GM19328 (cell line): ENCODE data around the gene RAC2.
A peak's percentile ranks its signal among the peaks of the same experiment; 100 is the strongest.

Experiments used
- ATAC-seq: cut with Tn5 transposase; IDR thresholded peaks from one replicate; pipeline ENCODE4 v1.9.1; 2021; ENCODE audit warnings: mild to moderate bottlenecking, moderate library complexity; ENCODE audit not compliant: unreplicated experiment

Gene RAC2

DNA sequence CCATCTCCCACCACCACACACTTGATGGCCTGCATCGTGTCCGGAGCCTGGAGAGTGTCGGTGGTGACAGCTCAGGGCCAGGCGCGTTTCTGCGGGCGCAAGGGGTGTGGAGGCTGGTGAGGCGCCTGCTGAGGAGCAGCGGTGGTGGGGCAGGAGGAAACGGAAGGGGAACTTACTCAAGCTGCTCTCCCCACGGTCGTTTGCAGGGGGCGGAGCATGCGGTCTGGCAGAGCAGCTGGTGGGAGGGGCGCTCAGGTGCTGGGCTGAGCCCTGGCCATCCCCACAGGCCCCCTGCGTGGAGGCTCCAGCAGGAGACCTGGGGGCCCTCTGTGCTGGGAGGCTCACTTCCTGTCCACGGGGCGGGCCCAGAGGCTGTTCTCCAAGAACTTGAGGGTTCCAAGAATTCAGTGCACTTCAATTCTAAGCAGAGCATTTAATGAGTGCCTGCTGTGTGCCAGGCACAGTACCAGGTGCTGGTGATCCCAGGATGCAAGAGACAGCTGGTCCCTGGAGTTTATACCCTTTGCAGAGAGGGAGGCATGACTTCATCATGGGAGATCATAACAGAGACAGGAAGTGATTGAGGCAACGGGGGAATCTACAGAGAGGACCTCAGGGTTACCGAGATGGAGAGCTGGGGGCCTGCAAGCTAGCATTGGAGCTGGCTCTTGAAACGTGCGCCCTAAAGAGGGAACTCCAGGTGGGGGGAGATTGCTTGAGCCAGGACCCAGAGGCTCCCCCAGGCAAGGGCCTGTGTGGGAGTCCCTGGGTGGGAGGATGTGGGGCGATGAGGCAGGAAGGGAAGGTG is at the start of gene RAC2:
RAC2 (minus strand) TSS at position 156 of the 808 bp plus-strand sequence; CDS start at position 35, 121 bp downstream.
- no peak for ATAC-seq

DNA sequence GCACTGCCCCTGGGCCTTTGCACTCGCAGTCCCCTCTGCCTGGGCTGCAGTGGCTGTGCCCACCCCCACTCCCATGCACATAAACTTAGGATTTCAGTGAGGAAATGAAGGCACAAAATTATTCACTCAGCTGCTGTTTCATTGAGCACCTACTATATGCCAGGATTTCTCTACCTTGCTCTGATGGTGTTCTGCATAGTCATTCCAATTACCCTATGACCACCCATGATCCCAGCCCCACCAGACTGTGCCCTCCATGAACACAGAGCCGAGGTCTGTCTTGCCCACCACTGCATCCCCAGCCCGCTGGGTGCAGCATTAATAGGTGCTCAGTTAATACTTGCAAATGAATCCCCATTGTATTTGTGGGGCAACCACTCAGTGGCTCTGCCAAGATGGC is 49.1 kb upstream of the RAC2 start:
- ATAC-seq, result no peak

DNA sequence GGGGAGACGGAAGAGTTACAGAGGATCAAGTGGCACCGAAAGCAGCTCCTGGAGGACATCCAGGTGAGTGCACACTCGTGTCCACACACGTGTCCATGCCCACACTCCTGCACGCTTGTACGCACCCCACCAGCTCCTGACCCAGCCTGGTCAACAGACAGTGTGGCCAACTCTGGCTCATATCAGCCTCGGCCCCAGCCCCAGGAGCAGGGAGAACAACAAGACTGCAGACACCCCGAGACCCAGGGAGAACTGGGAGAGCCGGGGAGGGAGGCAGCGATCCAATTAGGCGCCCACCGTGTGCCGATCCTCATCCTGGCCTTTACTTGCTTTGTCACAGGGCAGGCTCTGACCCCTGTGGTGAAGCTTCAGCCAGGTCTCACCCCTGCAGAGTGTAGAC is 48.6 kb upstream of the RAC2 start:
- no peak for ATAC-seq

GRCh38 chr22:37291559-37292298 is 47.7 kb upstream of the RAC2 start:
- ATAC-seq, result no peak

GRCh38 chr22:37290737-37291136 is 46.7 kb upstream of the RAC2 start:
- no peak for ATAC-seq

DNA sequence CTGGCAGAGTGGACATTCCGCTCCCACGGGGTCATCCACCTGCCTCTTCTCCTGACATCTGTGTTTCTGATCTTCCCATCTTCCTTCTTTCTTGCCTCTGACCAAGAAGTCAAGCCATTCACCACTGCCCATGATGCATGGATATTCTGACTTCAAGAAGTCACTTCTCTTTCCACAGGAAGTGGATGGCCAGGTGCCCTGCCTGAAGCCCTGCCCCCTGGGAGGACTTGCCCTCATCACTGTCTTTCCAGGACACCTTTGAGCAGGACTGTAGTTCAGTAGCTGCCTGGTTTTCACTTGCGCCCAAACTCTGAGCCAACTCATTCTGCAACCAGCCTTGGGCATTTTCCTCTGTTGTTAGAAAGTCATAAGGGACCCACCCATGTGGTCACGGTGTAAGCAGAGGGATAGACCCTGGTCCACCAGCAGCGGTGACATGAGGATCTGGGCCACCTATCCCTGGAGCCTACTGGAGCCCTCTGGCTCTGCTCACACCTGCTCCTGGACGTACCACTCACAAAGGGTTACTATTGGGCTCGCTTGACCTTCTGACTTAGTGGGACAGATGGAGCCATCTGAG is 45.2 kb upstream of the RAC2 start:
- no peak for ATAC-seq

DNA sequence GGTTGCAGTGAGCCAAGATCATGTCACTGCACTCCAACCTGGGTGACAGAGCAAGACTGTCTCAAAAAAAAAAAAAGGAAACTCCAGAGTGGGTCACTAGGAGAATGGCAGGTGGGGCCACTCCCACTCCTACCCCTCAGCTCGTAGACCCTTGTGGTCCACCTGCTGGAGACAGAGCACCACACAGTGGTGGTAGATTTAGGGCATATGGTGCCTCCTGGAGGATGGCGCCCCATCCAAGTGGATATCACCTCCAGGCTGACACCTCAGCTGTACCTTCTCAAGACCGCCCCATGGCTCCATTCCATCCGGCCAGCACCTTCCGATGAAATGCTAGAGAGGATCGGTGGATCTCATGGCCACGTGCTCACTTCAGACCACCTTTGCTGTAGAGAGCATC is 44.5 kb upstream of the RAC2 start:
- ATAC-seq, result no peak

DNA sequence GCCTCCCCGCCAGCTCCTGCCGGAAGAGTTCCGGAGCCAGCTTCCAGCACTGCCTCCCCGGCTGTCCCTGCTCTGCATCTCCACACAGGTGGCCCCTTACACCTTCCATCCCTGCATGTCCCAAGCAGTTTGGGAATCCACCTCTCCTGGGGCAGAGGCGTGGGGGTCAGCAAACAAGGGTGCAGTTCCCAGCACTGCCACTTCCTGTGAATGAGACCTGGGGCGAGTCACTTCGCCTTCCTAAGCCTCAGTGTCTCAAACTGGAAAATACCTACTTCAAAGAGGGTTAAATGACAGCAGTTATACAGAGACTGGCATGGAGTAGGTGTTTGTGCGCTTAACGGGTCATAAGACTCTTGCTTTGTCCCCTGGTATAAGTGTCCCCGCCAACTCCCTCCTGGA is 43.5 kb upstream of the RAC2 start:
- no peak for ATAC-seq

- ATAC-seq, result no peak
Observed at GRCh38 chr22:37285937-37286336, 41.9 kb upstream of the RAC2 start.

GRCh38 chr22:37284805-37285355 is 40.8 kb upstream of the RAC2 start:
- peak; percentile 51 for ATAC-seq

DNA sequence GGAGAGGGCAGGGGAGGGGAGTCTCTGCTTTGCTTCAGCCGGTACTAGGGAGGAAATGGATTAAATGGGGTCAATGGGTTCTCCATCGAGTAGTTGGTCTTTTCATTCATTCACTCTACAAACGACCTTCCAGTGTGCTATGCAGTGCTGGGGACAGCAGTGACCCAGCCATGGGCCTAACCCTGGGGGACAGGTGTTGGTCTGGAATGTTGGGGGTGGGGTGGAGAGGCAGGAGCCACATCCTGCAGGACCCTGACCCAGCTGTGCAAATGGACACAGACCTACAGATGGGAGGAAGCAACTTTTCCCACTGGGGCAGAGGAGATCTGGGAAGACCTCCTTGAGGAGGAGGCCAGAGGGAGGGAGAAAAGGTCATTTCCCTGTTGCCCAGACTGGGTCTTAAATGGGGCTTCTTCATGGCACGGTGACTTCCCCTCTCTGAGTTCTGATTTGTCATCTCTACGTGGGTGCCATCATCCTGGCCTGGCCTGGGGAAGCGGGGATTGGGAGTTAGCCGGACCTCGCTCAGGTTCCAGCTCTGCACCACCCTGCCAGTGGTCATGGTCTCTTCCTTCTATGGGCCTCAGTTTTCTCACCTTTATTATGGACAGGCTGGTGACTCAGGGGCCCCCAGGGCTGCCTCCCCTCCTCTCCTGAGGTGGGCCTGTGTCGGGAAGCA is 40.2 kb upstream of the RAC2 start:
- no peak for ATAC-seq

- ATAC-seq, result no peak
Observed at GRCh38 chr22:37283393-37283937, 39.4 kb upstream of the RAC2 start.

DNA sequence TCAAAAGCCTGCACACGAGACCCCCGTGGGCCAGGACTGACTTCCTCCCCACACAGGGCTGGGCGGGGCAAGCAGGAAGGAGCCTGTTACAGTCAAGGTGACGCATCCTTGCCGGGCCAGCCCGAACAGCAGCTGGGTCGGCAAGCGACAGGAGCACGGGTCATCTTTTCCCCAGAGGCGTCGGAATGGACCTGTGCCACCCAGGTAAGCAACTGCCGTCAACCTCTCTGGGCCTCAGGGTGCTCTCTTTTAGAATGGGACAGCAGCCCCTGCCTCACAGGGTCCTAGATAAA is 38.3 kb upstream of the RAC2 start, which contains the start of gene CYTH4:
CYTH4 (plus strand) TSS at position 124 of the 293 bp plus-strand sequence; CDS start at position 186, 62 bp downstream.
- ATAC-seq, result no peak

GRCh38 chr22:37281646-37282384 is 37.7 kb upstream of the RAC2 start:
- no peak for ATAC-seq

DNA sequence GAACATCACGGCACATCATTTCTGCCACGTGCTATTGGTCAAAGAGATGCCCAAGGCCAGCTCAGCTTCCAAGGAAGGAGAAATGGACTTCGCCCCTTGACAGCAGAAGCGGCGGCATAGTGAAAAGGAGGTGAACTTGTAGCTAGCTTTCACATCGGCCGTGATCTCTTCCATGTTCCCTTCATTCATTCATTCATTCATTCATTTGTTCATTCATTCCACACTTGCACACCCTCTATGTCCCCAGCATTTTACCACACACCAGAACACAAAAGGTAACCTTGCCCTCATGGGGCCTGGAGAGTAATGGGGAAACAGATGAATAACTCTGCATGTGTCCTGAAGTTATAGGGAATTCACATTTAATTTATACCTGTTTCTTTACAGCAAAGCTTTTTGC is 37.1 kb upstream of the RAC2 start:
- ATAC-seq, result no peak

DNA sequence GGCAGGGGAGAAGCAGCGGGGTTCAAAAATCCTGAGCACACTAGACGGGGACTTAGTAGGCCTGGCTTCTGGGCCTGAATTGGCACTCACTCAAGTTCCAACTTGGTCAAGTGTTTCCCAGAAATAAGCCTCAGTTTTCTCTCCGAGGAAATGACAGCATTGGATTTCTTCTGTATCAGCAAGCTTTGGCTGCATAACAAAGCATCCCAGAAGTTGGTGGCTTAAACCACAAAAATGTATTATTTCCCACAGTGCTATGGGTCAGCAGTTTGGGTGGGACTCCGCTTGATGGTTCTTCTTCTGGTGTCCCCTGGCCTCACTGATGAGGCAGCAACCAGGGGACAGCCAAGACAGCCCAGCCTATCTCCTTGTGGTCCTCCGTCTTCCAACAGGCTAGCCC is 36.6 kb upstream of the RAC2 start:
- no peak for ATAC-seq

GRCh38 chr22:37279331-37280181 is 35.5 kb upstream of the RAC2 start:
- no peak for ATAC-seq

- ATAC-seq, result no peak
Observed at GRCh38 chr22:37278261-37278660, 34.2 kb upstream of the RAC2 start.

- ATAC-seq, result no peak
Observed at GRCh38 chr22:37277384-37277783, 33.3 kb upstream of the RAC2 start.
